Stimulated activated CD4-positive, alpha-beta T cell treated with anti-CD3 and anti-CD28 coated beads, Interleukin-1b, Interleukin-23, amount 100 ng/mL, for 1 hour (primary cell): ENCODE data around the gene GALR3.
"Not testable (repeated sequence)": the region's sequence is repeated elsewhere in the genome, so short reads cannot be mapped to it uniquely, and the experiment has no call there.

Source experiments
- DNase-seq, 2 donors: peaks; one replicate each; pipeline ENCODE4 v3.0.0-alpha.2; 2020; ENCODE audit warnings: low read depth in 2 of 2

Gene GALR3, protein sequence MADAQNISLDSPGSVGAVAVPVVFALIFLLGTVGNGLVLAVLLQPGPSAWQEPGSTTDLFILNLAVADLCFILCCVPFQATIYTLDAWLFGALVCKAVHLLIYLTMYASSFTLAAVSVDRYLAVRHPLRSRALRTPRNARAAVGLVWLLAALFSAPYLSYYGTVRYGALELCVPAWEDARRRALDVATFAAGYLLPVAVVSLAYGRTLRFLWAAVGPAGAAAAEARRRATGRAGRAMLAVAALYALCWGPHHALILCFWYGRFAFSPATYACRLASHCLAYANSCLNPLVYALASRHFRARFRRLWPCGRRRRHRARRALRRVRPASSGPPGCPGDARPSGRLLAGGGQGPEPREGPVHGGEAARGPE

DNA sequence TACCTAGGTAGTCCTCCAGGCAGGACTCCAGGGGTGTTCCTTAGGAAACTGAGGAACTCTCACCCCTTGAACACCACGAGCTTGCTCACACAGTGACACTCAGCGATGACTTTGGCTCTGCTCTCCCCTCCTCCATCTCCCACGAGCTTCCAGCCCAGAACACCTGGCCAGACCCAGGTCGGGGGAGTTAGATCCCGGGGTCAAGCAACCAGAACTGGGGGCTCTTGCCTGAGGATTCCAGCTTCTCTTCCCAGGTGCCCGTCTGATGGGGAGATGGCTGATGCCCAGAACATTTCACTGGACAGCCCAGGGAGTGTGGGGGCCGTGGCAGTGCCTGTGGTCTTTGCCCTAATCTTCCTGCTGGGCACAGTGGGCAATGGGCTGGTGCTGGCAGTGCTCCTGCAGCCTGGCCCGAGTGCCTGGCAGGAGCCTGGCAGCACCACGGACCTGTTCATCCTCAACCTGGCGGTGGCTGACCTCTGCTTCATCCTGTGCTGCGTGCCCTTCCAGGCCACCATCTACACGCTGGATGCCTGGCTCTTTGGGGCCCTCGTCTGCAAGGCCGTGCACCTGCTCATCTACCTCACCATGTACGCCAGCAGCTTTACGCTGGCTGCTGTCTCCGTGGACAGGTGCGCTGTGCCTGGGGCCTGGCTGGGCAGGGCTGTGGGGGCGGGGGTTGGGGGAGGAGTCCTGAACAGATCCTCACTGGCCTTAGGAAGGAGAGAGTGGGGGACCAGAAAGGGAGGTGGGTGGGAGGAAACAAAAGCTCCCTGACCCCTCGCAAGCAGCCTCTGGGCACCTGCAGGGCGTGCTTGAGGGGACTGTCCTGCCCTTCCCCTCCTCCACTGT is at the start of gene GALR3:
GALR3 (plus strand) TSS at position 249 of the 852 bp plus-strand sequence; CDS start at position 274, 25 bp downstream.
- DNase-seq, result no peak

DNA sequence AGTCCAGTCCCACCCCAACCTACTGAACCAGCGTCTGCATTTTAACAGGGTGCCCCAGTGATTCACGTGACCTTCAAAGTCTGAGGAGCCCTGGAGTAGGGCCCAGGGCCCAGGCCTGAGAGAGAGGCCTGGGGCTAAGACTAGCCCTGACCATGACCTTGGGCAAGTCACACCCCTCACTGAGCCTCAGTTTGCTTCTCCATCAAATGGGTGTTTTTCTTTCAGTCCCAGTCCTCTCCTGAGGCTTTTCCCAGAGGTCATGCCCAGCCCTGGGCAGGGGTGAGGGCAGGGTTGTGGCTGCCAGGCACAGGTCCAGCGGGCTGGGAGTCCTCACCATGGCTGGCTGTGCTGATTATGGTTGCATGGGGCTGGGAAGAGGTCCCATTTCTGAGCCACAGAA is 48.5 kb upstream of the GALR3 start:
- no peak for DNase-seq

DNA sequence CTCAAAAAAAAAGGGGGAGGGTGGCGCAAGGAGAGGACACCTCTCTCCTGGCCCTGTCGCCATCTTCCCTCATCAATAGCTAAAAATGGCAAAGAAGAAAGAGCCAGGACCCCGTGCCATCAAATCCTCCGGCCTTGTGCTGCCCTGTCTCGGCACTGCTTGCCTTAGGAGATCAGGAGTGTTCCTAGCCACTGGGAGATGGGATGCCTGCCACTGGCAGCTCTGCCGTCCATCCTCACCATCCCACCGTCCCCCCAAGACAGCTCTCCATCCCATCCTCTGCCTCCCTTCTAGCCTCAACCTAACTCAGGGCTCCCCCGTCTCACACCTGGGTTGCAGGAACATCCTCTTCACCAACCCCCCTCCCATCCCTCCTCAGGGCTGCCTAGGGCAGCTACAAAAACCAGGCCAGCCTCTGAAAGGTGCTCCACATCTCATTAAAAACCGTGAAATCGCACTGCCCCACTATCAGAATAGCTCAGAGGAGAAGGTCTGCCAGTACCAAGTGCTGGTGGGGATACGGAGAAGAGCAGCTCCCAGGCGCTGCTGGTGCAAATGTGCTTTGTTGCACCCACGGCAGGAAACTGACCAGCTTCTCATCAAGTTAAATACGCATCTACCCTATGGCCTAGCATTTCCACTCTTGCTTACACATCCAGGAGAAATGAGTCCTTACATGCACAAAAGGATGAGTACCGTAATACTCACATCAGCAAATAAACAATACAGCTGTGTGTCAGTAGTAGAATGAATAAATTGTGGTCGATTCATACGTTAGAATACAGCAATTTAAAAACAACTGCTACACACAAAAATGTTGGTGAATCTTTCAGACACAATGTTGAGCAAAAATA is 47.2 kb upstream of the GALR3 start:
- no peak for DNase-seq

DNA sequence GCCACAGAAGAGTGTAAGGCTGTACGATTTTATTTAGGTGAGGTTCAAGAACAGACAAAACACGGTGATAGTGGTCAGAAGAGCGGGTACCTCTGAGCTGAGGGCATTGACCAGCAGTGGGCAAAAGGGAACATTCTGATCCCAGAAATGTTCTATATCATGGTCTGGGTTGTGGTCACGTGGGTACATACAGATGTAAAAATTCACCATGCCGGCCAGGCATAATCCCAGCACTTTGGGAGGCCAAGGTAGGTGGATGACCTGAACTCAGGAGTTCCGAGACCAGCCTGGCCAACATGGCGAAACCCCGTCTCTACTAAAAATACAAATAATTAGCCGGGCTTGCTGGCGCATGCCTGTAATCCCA is 46.6 kb upstream of the GALR3 start:
- no peak for DNase-seq

DNA sequence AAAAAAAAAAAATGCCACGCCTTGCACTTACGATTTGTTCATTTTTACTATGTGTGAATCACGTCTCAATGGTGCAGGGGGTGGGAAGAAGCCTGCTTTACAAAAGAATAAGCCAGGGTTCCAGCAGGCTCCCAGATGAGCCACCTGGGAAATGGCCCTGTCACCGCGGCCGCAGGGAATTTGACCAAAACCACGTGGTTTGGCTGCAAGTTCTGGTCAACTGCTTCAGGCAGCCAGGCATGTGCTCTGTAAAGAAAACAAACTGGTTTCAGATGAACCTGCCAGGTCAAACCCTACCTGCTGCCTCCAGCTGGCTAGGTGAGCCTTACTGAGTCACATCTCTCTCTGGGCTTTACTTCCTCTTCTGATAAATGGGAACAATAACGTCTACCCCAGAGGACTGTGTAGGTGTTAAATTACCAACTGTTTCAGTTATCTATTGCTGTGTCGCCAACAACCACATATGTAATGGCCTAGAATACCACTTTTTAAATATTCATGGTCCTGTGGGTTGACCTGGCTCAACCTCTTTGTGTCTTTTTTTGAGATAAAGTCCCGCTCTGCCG is 46.0 kb upstream of the GALR3 start:
- no peak for DNase-seq

DNA sequence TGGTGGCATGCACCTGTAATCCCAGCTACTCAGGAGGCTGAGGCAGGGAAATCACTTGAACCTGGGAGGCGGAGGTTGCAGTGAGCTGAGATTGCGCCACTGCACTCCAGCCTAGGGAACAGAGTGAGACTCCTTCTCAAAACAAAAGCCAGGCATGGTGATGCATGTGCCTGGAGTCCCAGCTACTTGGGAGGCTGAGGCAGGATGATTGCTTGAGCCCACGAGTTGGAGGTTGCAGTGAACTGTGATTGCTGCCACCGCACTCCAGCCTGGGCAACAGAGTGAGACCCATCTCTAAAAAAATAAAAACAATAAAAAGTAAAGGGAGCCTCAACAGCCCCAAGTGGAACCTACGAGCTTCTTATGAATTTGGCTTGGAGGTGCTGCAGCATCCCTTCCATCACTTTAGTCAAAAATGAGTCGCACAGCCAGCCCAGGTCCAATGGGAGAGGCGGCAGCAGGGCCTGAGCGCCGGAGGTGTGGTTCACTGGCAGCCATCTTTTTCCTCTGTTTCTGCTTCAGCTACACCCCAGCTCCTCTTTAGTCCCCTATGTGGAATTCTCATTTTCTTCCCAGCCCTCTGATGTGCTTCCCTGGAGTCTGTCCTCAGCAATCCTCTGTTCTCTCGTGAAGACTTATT is 44.7 kb upstream of the GALR3 start:
- no peak for DNase-seq

DNA sequence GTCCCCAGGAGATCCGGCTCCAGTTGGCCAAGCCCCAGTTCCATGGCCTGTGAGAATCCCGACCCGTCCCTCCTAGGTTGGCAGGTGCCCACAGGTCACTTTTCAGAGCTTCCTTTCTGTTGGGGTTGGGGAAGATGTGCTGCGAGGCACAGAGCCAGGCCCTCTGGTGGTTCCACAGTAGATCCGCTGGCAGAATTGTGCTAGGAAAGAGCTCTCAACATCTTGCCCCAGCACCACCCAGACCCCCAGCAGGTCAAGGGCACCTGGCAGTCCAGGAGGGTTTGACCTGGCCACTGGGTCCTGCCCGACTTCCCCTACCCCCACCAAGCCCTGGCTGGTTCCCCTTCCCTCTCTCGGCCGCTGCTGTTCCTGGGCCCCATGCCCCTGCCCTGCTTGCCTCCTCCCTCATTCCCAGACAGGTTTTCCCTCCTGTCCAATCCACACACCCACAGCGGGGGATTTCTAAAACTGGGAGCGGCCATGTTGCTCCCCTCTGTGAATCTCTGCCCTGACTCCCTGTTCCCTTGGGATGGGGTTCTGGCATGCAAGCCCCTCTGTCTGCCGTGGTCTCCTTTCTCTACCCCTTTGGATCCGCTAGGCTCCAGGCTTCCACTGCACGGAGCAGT is 41.6 kb upstream of the GALR3 start:
- no peak for DNase-seq

DNA sequence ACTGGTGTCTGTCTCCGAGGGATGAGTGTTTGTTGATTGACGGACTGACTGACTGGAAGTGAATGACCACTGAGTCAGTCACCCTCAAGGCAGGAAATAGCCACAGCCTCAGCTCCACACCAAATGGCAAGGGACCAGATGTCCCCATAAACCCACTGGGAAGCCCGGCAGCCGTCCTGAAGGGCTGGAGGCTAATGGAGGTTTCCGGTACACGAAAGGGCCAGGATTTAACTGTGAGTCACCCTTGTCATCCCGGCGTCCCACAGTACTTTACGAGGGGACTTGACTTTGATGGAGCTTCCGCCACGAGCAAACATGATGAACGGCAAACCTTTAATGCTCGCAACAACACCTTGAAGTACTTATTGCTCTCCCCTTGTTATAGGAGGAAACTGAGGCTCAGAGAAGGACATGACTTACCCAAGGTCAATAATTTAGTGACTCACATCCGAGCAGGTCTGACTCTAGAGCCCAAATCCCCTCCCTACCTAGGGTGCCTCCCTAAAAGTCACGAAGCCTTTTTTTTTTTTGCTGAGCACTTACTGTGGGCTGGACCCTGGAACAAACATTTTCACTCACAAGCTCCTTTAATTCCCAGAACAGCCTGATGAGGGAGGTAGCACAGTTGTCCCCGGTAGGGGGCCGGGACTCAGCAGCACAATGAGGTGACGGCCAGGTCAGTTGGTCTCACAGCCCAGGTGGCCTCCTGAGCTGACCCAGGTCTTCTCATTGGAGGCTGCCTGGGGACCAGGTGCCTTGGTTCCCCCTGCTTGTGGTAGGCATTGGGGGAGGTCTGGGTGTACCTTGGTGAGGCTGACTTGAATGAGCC is 40.6 kb upstream of the GALR3 start:
- DNase-seq, result no peak

DNA sequence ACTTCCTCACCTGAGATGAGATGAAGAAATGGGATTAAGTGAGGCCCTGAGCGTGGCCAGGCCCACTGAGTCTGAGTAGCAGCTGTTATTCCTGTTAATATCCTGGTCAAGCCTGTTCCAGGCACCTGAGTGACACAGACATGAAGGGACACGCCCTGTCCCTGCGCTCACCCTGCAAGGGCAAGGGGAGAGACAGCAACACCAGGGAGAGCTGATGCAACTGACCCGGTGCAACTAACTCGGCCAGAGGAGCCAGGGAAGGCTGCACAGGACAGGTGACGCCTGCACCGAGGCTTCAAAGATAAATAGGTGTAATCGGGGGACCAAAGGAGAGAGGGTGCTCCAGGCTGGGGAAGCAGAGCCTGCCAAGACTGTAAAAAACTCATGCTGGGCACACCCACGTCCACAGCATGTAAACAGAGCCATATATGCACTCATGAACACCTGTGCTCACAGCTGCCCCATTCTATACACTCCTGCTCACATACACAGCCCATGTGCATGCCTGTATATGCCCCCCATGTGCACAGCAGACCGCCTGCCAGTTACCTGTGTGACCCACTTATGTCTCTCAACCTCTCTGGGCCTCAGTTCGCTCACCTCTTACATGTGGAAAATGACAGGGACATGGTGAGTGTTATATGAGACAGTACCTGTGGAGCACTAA is 38.2 kb upstream of the GALR3 start:
- no peak for DNase-seq

DNA sequence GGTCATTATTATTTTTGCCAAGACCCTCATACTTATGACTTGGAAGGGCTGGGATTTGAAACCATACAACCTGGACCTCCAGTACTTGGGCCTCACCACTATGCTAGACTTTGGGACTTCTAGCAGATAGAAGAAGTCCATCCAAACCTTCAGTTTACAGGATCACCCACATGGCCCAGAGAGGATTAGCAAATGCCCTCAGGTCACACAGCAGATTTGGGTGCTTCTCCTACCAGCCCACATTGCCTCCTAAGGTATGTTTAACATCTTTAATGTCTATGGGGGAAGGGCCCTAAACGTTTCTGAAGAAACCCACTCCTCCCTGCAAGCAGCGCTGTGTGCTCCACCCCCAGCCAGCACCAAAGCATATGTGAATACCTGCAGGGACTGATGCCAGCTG is 32.9 kb upstream of the GALR3 start:
- DNase-seq, result no peak

DNA sequence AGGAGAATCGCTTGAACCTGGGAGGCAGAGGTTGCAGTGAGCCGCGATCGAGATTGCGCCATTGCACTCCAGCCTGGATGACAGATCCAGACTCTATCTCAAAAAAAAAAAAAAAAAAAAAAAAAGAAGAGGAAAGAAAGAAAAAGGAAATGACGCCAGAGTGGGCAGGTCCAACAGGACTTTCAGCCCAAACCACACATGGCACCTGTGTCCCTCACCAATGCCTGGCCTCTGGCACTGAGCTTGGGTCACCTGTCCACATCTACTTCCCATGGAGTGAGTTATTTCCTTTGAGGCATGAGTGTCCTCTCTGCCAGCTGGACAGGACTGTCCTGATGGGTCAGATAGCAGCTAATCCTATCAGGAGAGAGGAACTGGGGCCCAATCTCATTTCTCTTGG is 30.7 kb upstream of the GALR3 start:
- DNase-seq, result no peak

DNA sequence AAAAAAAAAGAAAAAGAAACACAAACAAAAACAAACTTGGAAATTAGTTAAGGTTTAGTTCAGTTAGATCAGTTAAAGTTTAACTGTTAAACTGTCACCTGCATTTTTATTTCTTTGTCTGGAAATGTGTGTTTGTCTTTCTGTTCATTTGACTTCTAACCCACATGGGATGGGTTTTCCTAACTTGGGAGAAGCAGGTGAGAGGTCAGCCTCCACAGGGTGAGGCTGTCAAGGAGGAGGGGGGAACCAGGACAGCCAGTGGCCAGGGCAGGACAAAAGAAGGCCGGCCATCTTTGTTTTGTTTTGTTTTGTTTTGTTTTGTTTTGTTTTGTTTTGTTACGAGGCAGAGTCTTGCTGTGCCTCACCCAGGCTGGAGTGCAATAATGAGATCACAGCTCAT is 28.8 kb upstream of the GALR3 start:
- DNase-seq, result no peak

DNA sequence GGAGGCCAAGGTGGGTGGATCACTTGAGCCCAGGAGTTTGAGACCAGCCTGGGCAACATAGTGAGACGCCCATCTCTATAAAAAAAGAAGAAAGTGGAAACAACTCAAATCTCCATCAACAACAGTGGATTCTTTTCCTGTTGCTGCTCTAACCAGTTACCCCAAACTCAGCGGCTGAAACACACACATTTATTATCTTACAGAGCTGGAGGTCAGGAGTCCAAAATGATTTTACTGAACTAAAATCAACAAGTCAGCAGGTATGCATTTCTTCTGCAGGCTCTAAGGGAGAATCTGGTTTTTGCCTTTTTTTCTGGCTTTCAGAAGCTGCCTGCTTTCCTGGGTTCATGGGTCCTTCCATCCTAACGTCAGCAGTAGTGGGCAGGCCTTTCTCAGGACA is 27.1 kb upstream of the GALR3 start:
- no peak for DNase-seq

DNA sequence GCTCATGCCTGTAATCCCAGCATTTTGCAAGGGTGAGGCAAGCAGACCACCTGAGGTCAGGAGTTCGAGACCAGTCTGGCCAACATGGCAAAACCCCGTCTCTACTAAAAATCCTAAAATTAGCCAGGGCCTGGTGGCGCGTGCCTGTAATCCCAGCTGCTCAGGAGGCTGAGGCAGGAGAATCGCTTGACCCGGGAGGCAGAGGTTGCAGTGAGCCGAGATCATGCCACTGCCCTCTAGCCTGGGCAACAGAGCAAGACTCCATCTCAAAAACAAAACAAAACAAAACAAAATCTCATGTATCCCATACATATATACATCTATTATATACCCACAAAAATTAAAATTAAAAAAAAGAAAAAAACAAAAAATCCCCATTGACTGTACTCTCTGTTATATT is 25.9 kb upstream of the GALR3 start:
- DNase-seq, result not testable (repeated sequence)

DNA sequence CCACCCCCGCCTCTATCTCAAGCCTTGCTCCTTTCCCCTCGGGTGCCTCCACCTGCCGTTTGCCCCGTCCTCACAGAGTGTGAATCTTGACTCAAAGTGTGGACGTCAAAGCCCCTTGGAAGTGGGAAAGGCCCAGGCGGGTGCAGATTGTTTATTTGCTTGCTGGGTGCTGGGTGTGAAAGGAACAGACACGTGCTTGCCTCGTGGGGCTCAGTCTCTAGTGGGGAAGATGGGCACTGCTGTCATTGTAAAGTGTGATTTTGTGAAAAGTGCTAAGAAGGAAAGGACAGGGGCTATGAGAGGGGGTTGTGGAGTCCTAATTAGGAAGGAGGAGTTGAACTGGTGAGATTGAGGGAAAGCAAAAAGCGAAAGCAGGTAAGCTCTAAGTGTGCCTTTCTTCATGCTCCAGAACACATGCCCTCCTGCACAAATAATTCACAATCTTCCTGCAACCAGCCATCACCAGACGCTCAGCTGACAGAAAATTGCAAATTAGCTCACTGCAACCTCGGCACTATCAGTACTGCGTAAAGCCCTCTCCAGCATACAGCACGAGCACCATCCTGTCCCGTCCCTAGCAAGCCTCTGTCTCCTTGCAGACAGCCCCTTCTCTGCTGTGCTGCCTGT is 25.2 kb upstream of the GALR3 start:
- DNase-seq, result no peak

DNA sequence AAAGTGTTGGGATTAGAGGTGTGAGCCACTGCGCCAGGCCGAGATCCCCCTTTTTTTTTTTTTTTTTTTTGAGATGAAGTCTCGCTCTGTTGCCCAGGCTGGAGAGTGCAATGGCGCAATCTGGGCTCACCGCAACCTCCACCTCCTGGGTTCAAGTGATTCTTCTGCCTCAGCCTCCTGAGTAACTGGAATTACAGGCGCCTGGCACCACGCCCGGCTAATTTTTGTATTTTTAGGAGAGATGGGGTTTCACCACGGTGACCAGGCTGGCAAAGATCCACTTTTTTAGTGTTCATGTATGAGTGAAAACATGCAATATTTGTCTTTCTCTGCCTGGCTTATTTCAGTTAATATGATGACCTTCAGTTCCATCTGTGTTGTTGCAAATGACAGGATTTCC is 23.2 kb upstream of the GALR3 start:
- not testable (repeated sequence) for DNase-seq

DNA sequence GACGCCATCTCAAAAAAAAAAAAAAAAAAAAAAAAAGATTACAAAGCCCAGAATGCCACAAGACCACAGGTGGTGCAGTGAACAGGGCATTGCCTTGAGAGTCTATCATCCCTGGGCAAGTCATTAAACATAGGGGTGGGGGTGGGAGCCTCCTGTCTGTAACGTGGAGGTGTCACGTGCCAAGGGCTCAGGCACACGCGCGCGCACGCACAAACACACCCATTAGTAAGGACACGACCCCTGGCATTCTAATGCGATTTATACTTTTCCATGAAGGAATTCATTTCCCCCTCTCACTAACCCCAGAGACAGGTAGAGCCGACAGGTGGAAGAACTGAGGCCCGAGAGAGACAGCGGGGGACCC is 21.3 kb upstream of the GALR3 start:
- DNase-seq, result no peak

DNA sequence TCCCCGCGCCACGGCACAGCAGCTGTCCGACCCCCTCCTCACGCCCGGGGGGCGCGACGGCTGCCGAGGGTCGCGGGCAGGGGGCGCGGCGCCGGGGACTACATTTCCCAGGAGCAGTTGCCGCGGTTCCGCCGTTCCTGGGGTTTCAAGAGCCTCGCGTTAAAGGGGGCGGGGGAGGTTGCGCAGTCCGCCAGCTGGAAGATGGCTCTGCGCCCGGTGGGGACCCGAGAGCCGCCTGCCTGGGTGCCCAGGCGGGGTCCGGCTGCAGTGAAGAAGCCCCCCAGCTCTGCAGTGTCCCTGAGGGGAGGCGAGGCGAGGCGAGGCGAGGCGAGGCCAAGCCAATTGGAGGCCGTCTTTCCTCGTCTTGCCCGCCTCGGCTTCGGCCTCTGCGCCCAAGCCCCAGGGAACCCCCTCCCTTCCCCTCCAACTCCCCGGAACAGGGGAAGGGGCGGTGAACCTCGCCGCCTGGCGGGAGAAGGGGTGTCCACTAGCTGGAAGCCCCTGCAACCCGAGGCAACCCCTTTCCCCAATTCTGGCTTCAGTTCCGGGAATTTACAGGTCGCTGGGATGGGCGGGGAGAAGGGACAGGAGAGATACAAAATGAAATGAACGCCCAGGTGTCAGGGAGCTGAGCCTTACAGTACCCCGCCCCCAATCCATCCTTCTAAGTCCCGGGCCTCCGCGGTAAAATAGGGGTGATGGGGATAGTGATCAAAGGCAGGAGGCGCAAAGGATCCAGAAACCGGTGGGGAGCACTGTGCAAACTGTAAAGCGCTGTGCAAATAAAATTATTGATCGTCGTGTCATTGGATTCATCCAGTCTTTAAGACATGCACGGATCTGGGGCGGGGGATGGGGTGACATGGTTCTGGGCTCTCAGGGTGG is 20.6 kb upstream of the GALR3 start:
- no peak for DNase-seq
